ENCODE data around the gene NOPCHAP1.

GRCh38 chr12:104976703-104977102 lies 9.4 kb upstream of the NOPCHAP1 start:
- TF ChIP-seq POLR2AphosphoS5 (IDR thresholded peaks at IDR 0.05) = no peak
- TF ChIP-seq CTCF (IDR thresholded peaks at IDR 0.05) = no peak

All from stomach (tissue), 4 donors.